Activated CD4-positive, alpha-beta T cell treated with anti-CD3 and anti-CD28 coated beads, Interleukin-10, Interleukin-2, amounts not matched to agents 100 ng/mL and 50 ng/mL, durations not matched to agents 16 hours and 8 hours (primary cell): Measurements from ENCODE around the gene NUDCD3.

ENCODE experiments used
- DNase-seq: peaks from one replicate; pipeline ENCODE4 v3.0.0-alpha.2; 2020

Gene NUDCD3

GRCh38 chr7:44490351-44491200 lies at the start of gene NUDCD3:
Gene NUDCD3 (minus strand): TSS chr7:44490658. CDS start chr7:44490600, 58 bp downstream.
- peak; percentile 86 for DNase-seq

- DNase-seq: no peak
Measured at GRCh38 chr7:44539669-44540506, 49.4 kb upstream of the NUDCD3 start.

GRCh38 chr7:44538798-44539668 lies 48.6 kb upstream of the NUDCD3 start:
- no peak for DNase-seq

GRCh38 chr7:44538093-44538797 lies 47.8 kb upstream of the NUDCD3 start:
- DNase-seq: no peak

- DNase-seq: no peak
Measured at GRCh38 chr7:44537442-44537841, 47.0 kb upstream of the NUDCD3 start.

GRCh38 chr7:44536090-44536489 lies 45.6 kb upstream of the NUDCD3 start:
- DNase-seq: no peak

- DNase-seq: no peak
Measured at GRCh38 chr7:44535348-44536064, 45.0 kb upstream of the NUDCD3 start.

GRCh38 chr7:44534501-44534900 lies 44.0 kb upstream of the NUDCD3 start:
- DNase-seq: peak; percentile 70

- no peak for DNase-seq
Measured at GRCh38 chr7:44534087-44534486, 43.6 kb upstream of the NUDCD3 start.

- no peak for DNase-seq
Measured at GRCh38 chr7:44533301-44534055, 43.0 kb upstream of the NUDCD3 start.

- no peak for DNase-seq
Measured at GRCh38 chr7:44531421-44532380, 41.2 kb upstream of the NUDCD3 start.

- no peak for DNase-seq
Measured at GRCh38 chr7:44530990-44531389, 40.5 kb upstream of the NUDCD3 start.

GRCh38 chr7:44524811-44525388 lies 34.4 kb upstream of the NUDCD3 start:
- no peak for DNase-seq

- DNase-seq: no peak
Measured at GRCh38 chr7:44522315-44522714, 31.9 kb upstream of the NUDCD3 start.

GRCh38 chr7:44521347-44522095 lies 31.1 kb upstream of the NUDCD3 start:
- no peak for DNase-seq

- no peak for DNase-seq
Measured at GRCh38 chr7:44520574-44520973, 30.1 kb upstream of the NUDCD3 start.

GRCh38 chr7:44519546-44519945 lies 29.1 kb upstream of the NUDCD3 start:
- DNase-seq: no peak

GRCh38 chr7:44518761-44519160 lies 28.3 kb upstream of the NUDCD3 start:
- DNase-seq: no peak
